ENCODE data around the gene COL18A1.

The COL18A1 gene

DNA sequence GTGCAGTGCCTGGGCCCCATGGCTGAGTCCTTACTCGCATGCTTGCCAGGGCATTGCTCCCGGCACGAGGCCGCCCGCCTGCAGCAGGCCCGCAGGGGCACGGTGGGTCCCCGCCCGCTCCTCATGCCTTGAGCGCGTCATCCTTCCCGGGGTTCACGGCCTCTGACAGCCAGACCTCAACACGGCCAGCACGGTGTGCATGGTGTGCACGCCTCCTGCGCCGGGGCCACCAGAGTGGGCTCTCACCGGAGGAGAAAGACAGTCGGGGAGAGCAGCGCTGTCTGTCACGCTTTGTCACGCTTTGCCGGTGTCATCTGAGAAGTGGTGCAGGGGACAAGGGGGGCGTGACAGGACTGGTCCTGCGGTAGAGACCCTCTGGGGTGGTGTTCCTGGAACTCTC is 11.9 kb upstream of the COL18A1 start:
- 0 out of 2 replicates have a peak, but pooled peaks cover 2% of the 10 kb centered on the region for H3K4me1 ChIP-seq (ENCODE audit: insufficient read depth, low read length)
- H3K9me3 ChIP-seq (ENCODE audit: control insufficient read depth, insufficient read depth, low read length), result no peaks in the 10 kb centered on the region
- H3K9ac ChIP-seq (ENCODE audit: low read depth, low read length), result no peak overlapping the region
- no peaks in the 10 kb centered on the region for H3K36me3 ChIP-seq (ENCODE audit: insufficient read depth, low read length)

GRCh38 chr21:45393833-45394638 is 10.9 kb upstream of the COL18A1 start:
- no peaks in the 10 kb centered on the region for H3K36me3 ChIP-seq (ENCODE audit: insufficient read depth, low read length)
- no peak overlapping the region for H3K9ac ChIP-seq (ENCODE audit: low read depth, low read length)
- H3K9me3 ChIP-seq (ENCODE audit: control insufficient read depth, insufficient read depth, low read length), result no peaks in the 10 kb centered on the region
- no peaks in the 10 kb centered on the region for H3K4me1 ChIP-seq (ENCODE audit: insufficient read depth, low read length)

DNA sequence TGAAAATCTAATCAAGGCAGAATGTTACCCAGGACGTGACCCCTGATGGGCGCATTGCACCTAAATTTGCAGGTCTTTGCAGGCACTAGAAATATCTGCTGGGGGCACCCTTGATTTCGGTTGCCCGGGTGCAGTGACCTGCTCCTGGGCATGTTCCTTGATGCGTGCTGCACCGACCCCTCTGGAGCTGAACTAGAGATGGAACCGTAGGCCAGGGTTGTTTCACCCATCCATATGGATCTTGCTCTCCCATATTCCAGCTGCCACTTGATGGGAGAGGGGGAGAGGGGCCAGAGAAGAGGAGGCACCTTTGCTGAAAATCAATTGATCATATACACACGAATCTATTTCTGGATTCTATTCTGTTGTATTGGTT is 8.4 kb upstream of the COL18A1 start:
- Histone ChIP-seq H3K9ac (ENCODE audit: low read depth, low read length) (no peak overlapping the region), H3K4me1 (ENCODE audit: insufficient read depth, low read length) (no peaks in the 10 kb centered on the region), H3K9me3 (ENCODE audit: control insufficient read depth, insufficient read depth, low read length) (peaks cover 10% of the 10 kb centered on the region), H3K36me3 (ENCODE audit: insufficient read depth, low read length) (no peaks in the 10 kb centered on the region)

DNA sequence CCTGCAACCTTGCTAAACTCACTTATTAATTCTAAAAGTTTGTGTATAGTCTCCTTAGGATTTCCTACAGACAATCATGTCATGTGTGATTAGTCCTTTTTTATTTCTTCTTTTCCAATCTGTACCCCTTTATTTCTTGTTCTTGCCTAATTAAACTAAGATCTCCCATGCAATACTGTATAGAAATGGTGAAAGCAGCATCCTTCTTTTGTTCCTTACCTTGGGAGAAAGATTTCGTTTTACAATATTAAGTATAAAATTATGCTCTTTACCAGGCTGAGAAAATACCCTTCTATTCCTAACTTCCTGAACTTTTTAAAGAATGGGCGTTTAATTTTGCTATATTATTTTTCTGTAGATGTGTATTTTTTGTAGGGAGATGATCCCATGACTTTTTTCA is 7.6 kb upstream of the COL18A1 start:
- Histone ChIP-seq H3K4me1 (ENCODE audit: insufficient read depth, low read length) (no peaks in the 10 kb centered on the region), H3K9ac (ENCODE audit: low read depth, low read length) (no peak overlapping the region), H3K9me3 (ENCODE audit: control insufficient read depth, insufficient read depth, low read length) (peaks cover 14% of the 10 kb centered on the region), H3K36me3 (ENCODE audit: insufficient read depth, low read length) (no peaks in the 10 kb centered on the region)

- Histone ChIP-seq H3K4me1 (ENCODE audit: insufficient read depth, low read length) (peaks cover 6% of the 10 kb centered on the region), H3K9ac (ENCODE audit: low read depth, low read length) (no peak overlapping the region), H3K36me3 (ENCODE audit: insufficient read depth, low read length) (no peaks in the 10 kb centered on the region), H3K9me3 (ENCODE audit: control insufficient read depth, insufficient read depth, low read length) (peaks cover 14% of the 10 kb centered on the region)
Observed at GRCh38 chr21:45401054-45401518, 3.9 kb upstream of the COL18A1 start.

DNA sequence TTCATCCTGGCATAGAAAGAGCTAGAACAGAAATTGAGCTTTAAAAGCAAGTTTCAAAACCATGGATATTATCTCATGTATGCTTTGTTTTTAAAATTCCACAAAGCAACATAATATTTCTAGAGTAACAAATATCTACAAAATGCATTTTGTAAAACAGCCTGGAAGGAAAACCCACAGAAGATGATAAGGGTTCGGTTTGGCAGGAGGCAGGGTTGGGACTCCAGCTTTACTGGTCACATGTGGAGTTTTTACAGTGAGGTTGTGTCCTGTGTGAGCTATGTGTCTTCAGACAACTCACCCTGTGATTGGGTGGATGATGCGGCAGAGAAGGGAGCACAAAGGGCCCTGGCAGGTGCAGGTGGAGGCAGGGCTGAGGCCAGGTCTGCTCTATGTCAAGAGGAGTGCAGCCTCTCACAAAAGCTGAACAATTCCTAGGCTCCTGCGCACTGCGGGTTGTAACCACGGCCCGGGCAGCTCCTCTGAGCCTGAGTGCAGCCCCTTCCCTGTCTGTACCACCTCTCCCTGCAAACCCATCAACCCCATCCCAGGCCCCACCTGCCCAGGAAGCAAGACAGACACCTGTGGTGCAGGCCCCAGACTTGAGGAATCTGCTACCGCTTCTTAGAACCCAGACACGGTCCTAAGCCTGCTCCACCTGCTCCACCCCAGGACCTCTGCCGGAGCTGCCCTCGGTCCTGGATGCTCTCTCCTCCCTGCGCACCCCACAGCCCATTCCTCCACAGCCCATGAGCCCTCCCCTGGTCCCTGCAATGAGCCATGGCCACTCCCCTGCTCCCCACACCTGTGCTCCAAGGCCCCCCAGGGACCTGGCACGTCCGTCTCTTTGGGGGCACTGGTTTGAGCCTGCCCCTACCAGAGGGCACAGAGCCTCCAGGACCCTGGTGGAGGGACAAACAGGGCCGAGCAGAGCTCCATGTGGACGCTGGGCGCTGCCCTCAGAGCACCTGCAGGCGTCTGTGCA is 2.8 kb upstream of the COL18A1 start:
- Histone ChIP-seq H3K9me3 (ENCODE audit: control insufficient read depth, insufficient read depth, low read length) (peaks cover 14% of the 10 kb centered on the region), H3K36me3 (ENCODE audit: insufficient read depth, low read length) (0 out of 2 replicates have a peak, but pooled peaks cover under 1% of the 10 kb centered on the region), H3K9ac (ENCODE audit: low read depth, low read length) (no peak overlapping the region), H3K4me1 (ENCODE audit: insufficient read depth, low read length) (peaks cover 8% of the 10 kb centered on the region)

DNA sequence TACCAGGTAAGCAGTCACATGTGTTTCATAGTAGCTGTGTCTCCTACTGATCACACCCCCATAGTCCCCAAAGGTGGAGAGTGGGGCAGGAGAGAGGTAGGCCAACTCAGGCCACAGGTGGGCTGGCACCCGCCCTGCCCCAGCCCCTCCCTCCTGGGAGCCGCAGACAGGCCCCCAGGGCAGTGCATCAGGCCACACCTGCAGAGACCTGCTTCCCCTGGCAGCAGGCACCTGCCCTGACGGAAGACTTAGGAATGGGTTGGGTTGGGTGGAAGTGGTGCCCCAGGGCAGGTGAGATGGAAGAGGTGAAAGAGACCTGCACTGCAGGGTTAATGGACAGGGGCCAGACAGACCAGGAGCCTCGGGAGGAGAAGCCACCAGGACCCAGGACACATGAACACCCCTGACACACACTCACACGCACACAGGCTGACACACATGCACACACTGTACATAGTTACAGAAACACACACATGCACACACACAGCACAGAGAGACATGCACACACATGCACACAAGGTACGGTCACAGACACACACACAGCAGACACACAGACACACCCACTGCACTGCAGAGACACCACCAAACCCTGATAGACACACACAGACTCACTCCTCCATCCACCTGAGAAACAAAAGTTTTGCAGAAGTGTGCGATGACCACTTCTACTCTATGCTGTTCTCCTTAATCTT is 1.7 kb upstream of the COL18A1 start:
- Histone ChIP-seq H3K9ac (ENCODE audit: low read depth, low read length) (no peak overlapping the region), H3K36me3 (ENCODE audit: insufficient read depth, low read length) (0 out of 2 replicates have a peak, but pooled peaks cover 6% of the 10 kb centered on the region), H3K4me1 (ENCODE audit: insufficient read depth, low read length) (peaks cover 19% of the 10 kb centered on the region), H3K9me3 (ENCODE audit: control insufficient read depth, insufficient read depth, low read length) (peaks cover 14% of the 10 kb centered on the region)

DNA sequence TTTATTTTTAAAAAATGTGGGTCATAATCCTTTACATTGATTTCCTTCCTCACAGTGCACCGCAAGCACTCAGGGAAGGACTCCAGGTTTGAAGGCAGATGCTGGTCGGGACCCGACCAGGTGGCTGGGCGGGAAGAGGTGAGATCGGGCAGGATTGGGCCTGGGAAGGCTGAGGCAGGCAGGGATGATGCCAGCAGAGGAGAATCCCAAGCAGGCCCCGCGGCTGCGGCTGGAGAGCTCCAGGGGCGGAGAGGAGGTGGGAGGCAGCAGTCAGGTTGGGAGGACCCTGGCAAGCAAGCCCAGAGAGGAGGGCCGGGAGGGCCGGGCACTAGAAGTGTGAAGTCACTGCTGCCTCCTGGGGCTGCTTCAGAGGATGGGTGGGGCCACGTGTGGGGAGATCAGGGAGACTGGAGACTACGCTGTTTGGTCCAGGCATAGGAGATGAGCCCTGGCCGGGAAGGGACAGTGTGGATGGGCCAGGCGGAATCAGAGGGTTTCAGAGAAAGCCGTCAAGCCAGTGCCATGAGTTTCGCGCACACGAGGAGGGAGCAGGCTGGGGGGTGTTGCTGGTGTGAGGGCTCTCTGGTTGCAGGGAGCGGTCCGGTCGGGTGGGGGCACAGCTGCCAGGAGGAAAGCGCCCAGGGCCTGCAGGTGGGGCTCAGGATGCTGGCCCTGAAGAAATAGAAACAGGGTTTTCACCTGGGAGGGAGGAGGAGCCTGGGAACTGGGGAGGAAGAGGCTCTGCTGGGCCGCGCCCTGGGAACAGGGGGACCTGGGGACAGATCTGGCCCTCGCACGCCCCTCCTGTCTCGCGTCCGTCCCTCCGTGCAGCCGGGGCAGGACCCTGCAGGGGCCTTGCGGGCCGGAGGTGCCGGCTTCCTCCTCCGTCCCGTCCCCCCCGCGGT is 888 bp upstream of the COL18A1 start:
- Histone ChIP-seq H3K9ac (ENCODE audit: low read depth, low read length) (peak overlapping the region; percentile 76), H3K36me3 (ENCODE audit: insufficient read depth, low read length) (0 out of 2 replicates have a peak, but pooled peaks cover 6% of the 10 kb centered on the region), H3K9me3 (ENCODE audit: control insufficient read depth, insufficient read depth, low read length) (peaks cover 14% of the 10 kb centered on the region), H3K4me1 (ENCODE audit: insufficient read depth, low read length) (peaks cover 23% of the 10 kb centered on the region)

- Histone ChIP-seq H3K4me1 (ENCODE audit: insufficient read depth, low read length) (peaks cover 31% of the 10 kb centered on the region), H3K36me3 (ENCODE audit: insufficient read depth, low read length) (0 out of 2 replicates have a peak, but pooled peaks cover 6% of the 10 kb centered on the region), H3K9me3 (ENCODE audit: control insufficient read depth, insufficient read depth, low read length) (peaks cover 13% of the 10 kb centered on the region; the same call in 1 of the 2 replicates), H3K9ac (ENCODE audit: low read depth, low read length) (peak overlapping the region; percentile 75; the same call in 1 of the 2 replicates)
Observed at GRCh38 chr21:45405271-45405818, 380 bp downstream of the COL18A1 start.

DNA sequence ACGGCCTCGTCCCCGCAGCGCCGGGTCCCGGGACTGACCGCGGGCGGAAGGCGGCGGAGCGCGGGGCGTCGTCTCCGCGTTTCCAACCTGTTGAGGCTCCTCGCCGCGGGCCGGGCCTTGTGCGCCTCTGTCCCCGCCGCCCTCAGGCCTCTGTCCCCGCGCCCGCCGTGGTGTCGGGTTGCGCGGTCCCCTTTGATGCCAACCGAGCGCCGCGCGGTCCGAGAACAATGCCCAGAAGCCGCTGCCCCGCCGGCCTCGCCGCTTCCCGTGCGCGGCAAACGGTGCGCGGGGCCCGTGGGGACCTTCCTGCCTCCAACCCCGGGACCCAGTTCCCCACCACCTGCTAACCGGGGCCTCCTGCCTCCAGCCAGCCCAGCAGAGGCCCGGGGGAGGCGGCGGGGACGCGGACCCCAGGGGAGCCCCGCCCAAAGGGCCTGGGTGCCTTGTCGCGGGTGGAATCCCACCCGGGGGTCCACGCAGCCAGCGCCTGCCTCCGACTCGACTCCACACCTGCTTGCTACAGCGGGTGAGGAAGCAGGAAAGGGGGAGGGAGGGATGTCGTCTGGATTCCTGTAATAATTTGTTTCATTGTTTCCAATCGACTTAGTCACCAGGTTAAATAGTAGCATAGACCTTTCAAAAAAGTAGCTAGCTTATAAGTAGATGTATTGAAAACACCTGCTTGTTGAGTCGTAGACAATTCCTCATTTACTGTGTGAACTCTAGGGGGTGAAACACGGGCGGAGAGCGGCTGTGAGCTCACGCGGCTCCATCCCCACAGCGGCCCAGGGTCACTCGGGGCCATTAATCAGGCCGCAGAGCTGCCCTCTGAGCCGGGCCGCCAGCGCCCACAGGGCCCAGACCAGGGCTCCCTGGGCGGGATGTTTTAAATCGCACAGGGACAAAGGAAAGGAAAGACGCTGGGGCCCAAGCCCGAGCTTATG is 1.1 kb downstream of the COL18A1 start:
- Histone ChIP-seq H3K9me3 (ENCODE audit: control insufficient read depth, insufficient read depth, low read length) (peaks cover 9% of the 10 kb centered on the region; the same call in 1 of the 2 replicates), H3K4me1 (ENCODE audit: insufficient read depth, low read length) (peaks cover 38% of the 10 kb centered on the region), H3K9ac (ENCODE audit: low read depth, low read length) (peak overlapping the region; percentile 75), H3K36me3 (ENCODE audit: insufficient read depth, low read length) (0 out of 2 replicates have a peak, but pooled peaks cover 6% of the 10 kb centered on the region)

DNA sequence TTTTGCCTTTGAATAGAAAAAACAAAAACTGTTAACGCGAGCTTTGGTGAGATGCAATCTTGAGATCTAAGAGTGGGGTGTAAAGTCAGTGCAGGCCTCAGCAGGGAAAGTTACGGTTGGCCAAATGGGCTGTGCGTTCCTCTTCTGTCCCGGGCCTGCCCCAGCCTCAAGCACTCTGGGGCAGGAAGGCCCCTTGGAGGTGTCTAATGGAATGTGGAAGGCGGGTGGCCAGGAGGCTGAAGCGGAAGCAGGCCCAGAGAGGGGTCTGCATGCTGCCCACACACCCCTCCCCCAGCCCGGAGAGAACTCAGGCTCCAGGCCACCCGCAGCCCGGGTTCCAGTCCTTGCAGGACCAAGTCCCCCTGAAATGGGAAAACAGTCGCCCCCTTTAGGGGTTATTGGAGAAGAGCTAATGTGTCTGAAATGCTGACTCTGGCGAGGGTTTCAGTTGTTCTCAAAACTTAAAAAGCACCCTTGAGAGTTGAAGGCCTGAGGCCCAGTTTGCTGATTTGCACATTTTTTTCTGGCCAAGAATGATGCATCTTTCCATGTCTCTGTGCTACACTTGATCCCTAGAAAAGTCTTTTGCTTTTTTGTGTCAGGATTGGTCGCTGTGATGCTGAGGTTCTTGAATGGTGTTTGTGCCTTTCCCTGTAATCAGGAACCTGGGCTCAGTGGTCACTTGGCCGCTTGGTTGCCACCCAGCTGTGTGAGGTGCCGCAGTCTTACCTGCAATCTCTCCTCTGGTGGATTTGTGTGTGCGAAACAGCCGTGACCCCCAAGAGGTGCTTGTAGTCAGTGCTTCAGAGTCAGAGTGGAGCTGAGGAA is 2.0 kb downstream of the COL18A1 start:
- Histone ChIP-seq H3K36me3 (ENCODE audit: insufficient read depth, low read length) (0 out of 2 replicates have a peak, but pooled peaks cover 6% of the 10 kb centered on the region), H3K9me3 (ENCODE audit: control insufficient read depth, insufficient read depth, low read length) (no peaks in the 10 kb centered on the region), H3K9ac (ENCODE audit: low read depth, low read length) (peak overlapping the region; percentile 75), H3K4me1 (ENCODE audit: insufficient read depth, low read length) (peaks cover 38% of the 10 kb centered on the region)
